ENCODE measurements around the gene STYXL2.

DNA sequence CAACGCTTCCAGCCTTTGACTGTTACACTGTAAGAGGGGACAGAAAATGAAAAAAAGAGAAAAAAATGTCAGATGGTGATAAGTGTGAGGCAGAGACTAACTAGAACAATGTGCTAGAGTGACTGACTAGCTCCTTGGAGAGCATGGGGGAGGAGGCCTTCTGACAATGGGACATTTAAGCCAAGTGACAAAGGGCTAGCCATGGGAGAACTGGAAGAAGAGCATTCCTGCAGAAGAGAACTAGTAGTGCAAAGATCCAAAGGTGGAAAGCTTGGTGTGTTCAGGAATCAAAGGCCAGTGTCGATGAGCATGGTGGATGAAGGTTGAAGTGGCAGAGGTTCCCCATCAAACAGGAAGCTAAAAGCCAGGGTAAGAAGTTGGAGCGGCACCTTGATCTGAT is 25.8 kb downstream of the STYXL2 start:
- TF ChIP-seq POLR2A (IDR thresholded peaks at IDR 0.05) (no peak), POLR2AphosphoS5 (IDR thresholded peaks at IDR 0.05) (no peak)

Measured in spleen (tissue), 3 donors.